HCT116 (cell line): ENCODE data around the gene MOB3C. TPM values are rescaled to one million over a fixed set of nuclear protein-coding genes. Genes with fewer than 3 reads are reported as not detected.

Experiments used
- ATAC-seq: fragments of 200-7000 bp; cut with Tn5 transposase; 2 replicates; pipeline ENCODE4 v1.9.1; 2020; ENCODE audit warnings: mild to moderate bottlenecking, moderate library complexity
- BruUV-seq: library from RNA; stranded (reverse); fragments of 400-500 nt; replicated peaks from 2 replicates; lab custom pipeline; 2021; lab: Mats Ljungman, UMichigan
- CTCF ChIA-PET: fragments of 300-600 bp; sonication (Branson Sonifier 250); formaldehyde crosslinking; loops from one replicate; lab custom pipeline; 2021; ENCODE audit warnings: antibody characterized with exemption; lab: Charles Lee
- POLR2A ChIA-PET: fragments of 300-600, 350-600 bp; sonication (Branson Sonifier 250); formaldehyde crosslinking; loops from one replicate; lab custom pipeline; 2021; ENCODE audit warnings: antibody characterized with exemption; lab: Charles Lee
- RAD21 ChIA-PET, 2 experiments: fragments of 300-600 bp; sonication (Branson Sonifier 250); formaldehyde crosslinking; loops; one replicate each; lab custom pipeline; 2023; ENCODE audit warnings: low total read pairs in 2 of 2; ENCODE audit not compliant: uncharacterized antibody in 2 of 2, unreplicated experiment in 2 of 2, low non-redundant PET in 1 of 2; lab: Charles Lee
- DNase-seq: peaks from one replicate; pipeline ENCODE4 v3.0.0-alpha.2; 2010; ENCODE audit warnings: low read depth, low spot score
- H2AFZ ChIP-seq: fragments of 200-600 bp; shearing (Covaris generic), sonication (generic); 2 replicates; pipeline ENCODE4 v1.6.1; 2017; ENCODE audit warnings: low read depth, mixed run types, mixed read lengths, antibody characterized with exemption, low read length; ENCODE audit not compliant: poor library complexity, severe bottlenecking
- H3K27ac ChIP-seq: 2 replicates; pipeline ENCODE4 v1.5.1; 2012; ENCODE audit warnings: low read depth, low read length
- H3K27me3 ChIP-seq: fragments of 200-600 bp; sonication (generic); 2 replicates; pipeline ENCODE4 v1.6.1; 2016; ENCODE audit warnings: mixed run types, low read length, mixed read lengths; ENCODE audit not compliant: insufficient read depth
- H3K36me3 ChIP-seq, 2 experiments: fragments of 200-500 bp in 1 of 2; fragments of 200-600 bp in 1 of 2; sonication (Bioruptor generic) in 1 of 2; sonication (generic) in 1 of 2; 2 replicates each; pipeline versions ENCODE4 v1.5.1 to v1.6.1; 2014 to 2016; ENCODE audit warnings: low read length in 2 of 2, inconsistent platforms in 1 of 2, mixed read lengths in 1 of 2, mixed run types in 1 of 2; ENCODE audit not compliant: insufficient read depth in 2 of 2, control insufficient read depth in 1 of 2
- H3K4me1 ChIP-seq, 2 experiments: fragments of 200-600 bp in 1 of 2; sonication (generic) in 1 of 2; 2 replicates each; pipeline versions ENCODE4 v1.5.1 to v1.6.1; 2012 to 2017; ENCODE audit warnings: low read length in 2 of 2, inconsistent platforms in 1 of 2, mild to moderate bottlenecking in 1 of 2, mixed read lengths in 1 of 2, mixed run types in 1 of 2, moderate library complexity in 1 of 2; ENCODE audit not compliant: insufficient read depth in 2 of 2, control insufficient read depth in 1 of 2
- H3K4me2 ChIP-seq: fragments of 200-600 bp; sonication (generic); 2 replicates; pipeline ENCODE4 v1.6.1; 2017; ENCODE audit warnings: mixed run types, low read length, mixed read lengths
- H3K4me3 ChIP-seq, 2 experiments: fragments of 200-600 bp in 1 of 2; sonication (generic) in 1 of 2; replicated peaks in 1 of 2; 2 replicates each; pipeline ENCODE4 v1.5.1; 2011 to 2016; ENCODE audit warnings: low read length in 2 of 2, control low read depth in 1 of 2, low read depth in 1 of 2, mild to moderate bottlenecking in 1 of 2, mixed read lengths in 1 of 2, mixed run types in 1 of 2
- H3K79me2 ChIP-seq: fragments of 200-600 bp; sonication (generic); 2 replicates; pipeline ENCODE4 v1.6.1; 2017; ENCODE audit warnings: mild to moderate bottlenecking, mixed run types, low read length, moderate library complexity, mixed read lengths; ENCODE audit not compliant: insufficient read depth
- H3K9ac ChIP-seq: fragments of 200-600 bp; sonication (generic); 2 replicates; pipeline ENCODE4 v1.6.1; 2016; ENCODE audit warnings: low read length, mixed read lengths
- H3K9me2 ChIP-seq: fragments of 200-600 bp; sonication (generic), shearing (Covaris generic); 2 replicates; pipeline ENCODE4 v1.6.1; 2017; ENCODE audit warnings: mixed run types, mild to moderate bottlenecking, moderate library complexity; ENCODE audit not compliant: insufficient read depth
- H3K9me3 ChIP-seq, 2 experiments: fragments of 200-500 bp in 1 of 2; fragments of 200-600 bp in 1 of 2; sonication (Bioruptor generic) in 1 of 2; sonication (generic) in 1 of 2; 2 replicates each; pipeline ENCODE4 v1.6.1; 2014 to 2017; ENCODE audit warnings: low read length in 2 of 2, mixed read lengths in 2 of 2, inconsistent platforms in 1 of 2, low read depth in 1 of 2, mild to moderate bottlenecking in 1 of 2, mixed run types in 1 of 2, moderate library complexity in 1 of 2; ENCODE audit not compliant: control insufficient read depth in 1 of 2, insufficient read depth in 1 of 2
- H4K20me1 ChIP-seq: fragments of 200-600 bp; sonication (generic), shearing (Covaris generic); 2 replicates; pipeline ENCODE4 v1.6.1; 2017; ENCODE audit warnings: mixed run types, mild to moderate bottlenecking, moderate library complexity; ENCODE audit not compliant: insufficient read depth
- CEBPB ChIP-seq: IDR thresholded peaks from 2 replicates; pipeline ENCODE4 v1.6.1; 2012; ENCODE audit warnings: low read depth
- EGR1 ChIP-seq: IDR thresholded peaks from 2 replicates; pipeline ENCODE4 v1.6.1; 2012; ENCODE audit warnings: low read depth
- ELF1 ChIP-seq: IDR thresholded peaks from 2 replicates; pipeline ENCODE4 v1.6.1; 2012; ENCODE audit warnings: low read depth, borderline replicate concordance
- EZH2 ChIP-seq: fragments of 200-600 bp; sonication (generic); IDR thresholded peaks from 2 replicates; pipeline ENCODE4 v1.6.1; 2017; ENCODE audit warnings: antibody characterized with exemption, mixed run types
- EZH2phosphoT487 ChIP-seq: fragments of 200-600 bp; IDR thresholded peaks from 2 replicates; pipeline ENCODE4 v1.6.1; 2018; ENCODE audit warnings: antibody characterized with exemption, borderline replicate concordance
- FOSL1 ChIP-seq: IDR thresholded peaks from 2 replicates; pipeline ENCODE4 v1.6.1; 2012; ENCODE audit warnings: low read depth
- POLR2A ChIP-seq: IDR thresholded peaks from 2 replicates; pipeline ENCODE4 v1.7.0; 2011; ENCODE audit warnings: borderline replicate concordance; ENCODE audit not compliant: insufficient read depth, insufficient read length; ENCODE audit errors: extremely low read depth
- POLR2AphosphoS5 ChIP-seq: IDR thresholded peaks from 2 replicates; pipeline ENCODE4 v1.6.1; 2011; ENCODE audit warnings: mild to moderate bottlenecking, low read depth, low read length, moderate library complexity
- RAD21 ChIP-seq: IDR thresholded peaks from 2 replicates; pipeline ENCODE4 v1.6.1; 2012; ENCODE audit warnings: low read depth, mild to moderate bottlenecking
- SIN3A ChIP-seq: IDR thresholded peaks from 2 replicates; pipeline ENCODE4 v1.6.1; 2012; ENCODE audit warnings: low read depth
- SP1 ChIP-seq: IDR thresholded peaks from 2 replicates; pipeline ENCODE4 v1.6.1; 2012; ENCODE audit warnings: low read depth
- SRF ChIP-seq: IDR thresholded peaks from 2 replicates; pipeline ENCODE4 v1.6.1; 2012; ENCODE audit warnings: low read depth
- TCF7L2 ChIP-seq: IDR thresholded peaks from 2 replicates; pipeline ENCODE4 v1.7.0; 2011; ENCODE audit warnings: borderline replicate concordance, inconsistent platforms; ENCODE audit not compliant: insufficient read depth, insufficient read length; ENCODE audit errors: extremely low read depth
- YY1 ChIP-seq: IDR thresholded peaks from 2 replicates; pipeline ENCODE4 v1.6.1; 2011; ENCODE audit warnings: low read length, low read depth, moderate library complexity, mild to moderate bottlenecking; ENCODE audit not compliant: insufficient replicate concordance; ENCODE audit errors: extremely low read depth
- ZFX ChIP-seq: fragments of 450-650 bp; IDR thresholded peaks from 2 replicates; pipeline ENCODE4 v1.6.1; 2017
- ZNF274 ChIP-seq: fragments of 200-500 bp; sonication (Bioruptor generic); IDR thresholded peaks from 2 replicates; pipeline ENCODE4 v1.6.1; 2014; ENCODE audit warnings: mild to moderate bottlenecking, low read depth, low read length, inconsistent platforms
- intact Hi-C: fragments of 100-400 bp; cut with micrococcal nuclease; formaldehyde crosslinking; loops from 2 replicates; pipeline ENCODE4 v1.10.0; 2022
- total RNA-seq: library from RNA; stranded (reverse); gene quantifications from one replicate; pipeline ENCODE4 v1.2.1, GENCODE V29; 2021; ENCODE audit not compliant: unreplicated experiment
- TF ChIP-seq, protein P1 (sequence below), 3 experiments: fragments of 200-600 bp in 1 of 3; sonication (generic) in 1 of 3; IDR thresholded peaks in 2 of 3; conservative IDR thresholded peaks in 1 of 3; 2 replicates each; pipeline ENCODE4 v1.5.1; 2012 to 2017; ENCODE audit warnings: low read depth in 2 of 3, low read length in 2 of 3, antibody characterized with exemption in 1 of 3, borderline replicate concordance in 1 of 3, control low read depth in 1 of 3, mild to moderate bottlenecking in 1 of 3, mixed read lengths in 1 of 3, mixed run types in 1 of 3, moderate library complexity in 1 of 3; ENCODE audit not compliant: insufficient read depth in 1 of 3
- TF ChIP-seq, protein P2 (sequence below): IDR thresholded peaks from 2 replicates; pipeline ENCODE4 v1.6.1; 2012; ENCODE audit warnings: low read depth

MOB3C gene
- total RNA-seq, 1 experiment from 2014 or later = 5.5 TPM

DNA sequence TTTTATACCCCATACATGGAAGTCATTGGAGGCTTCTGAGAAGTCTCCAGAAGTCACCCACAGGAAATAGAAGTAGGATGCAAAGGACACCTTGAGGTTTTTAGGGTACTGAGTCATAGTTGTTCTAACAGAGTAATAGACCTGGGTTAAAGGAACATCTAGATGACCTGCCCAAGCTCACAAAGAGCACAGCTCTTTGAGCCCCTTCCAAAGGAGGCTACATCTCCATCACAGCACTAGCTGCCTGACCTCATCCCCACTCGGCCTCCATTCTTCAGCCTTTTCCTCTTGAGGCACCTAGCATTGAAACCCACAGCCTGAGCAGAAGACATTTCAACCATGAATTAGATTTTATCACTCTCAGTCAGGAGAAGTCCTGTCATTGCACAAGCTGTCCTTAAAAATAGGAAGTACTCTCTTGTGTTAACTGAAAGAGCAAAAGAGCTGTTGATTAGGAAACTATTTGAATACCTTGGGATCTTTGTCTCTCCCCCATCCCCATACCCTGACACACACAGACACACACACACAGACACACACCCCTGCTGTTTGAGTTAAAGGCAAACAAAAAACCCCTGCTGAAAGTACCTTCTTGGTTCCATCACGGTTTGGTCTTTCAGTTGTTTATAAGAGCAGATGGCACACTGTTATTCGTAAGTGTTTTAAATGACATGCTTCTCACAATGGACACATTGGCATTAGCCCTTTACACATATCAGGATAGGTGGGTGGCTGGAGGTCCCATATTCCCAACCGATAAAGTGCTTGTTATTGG, 34.7 kb downstream of the MOB3C start:
- Histone ChIP-seq H3K27ac (no peak overlapping the region), H3K79me2 (no peaks in the 10 kb centered on the region), H3K4me2 (no peak overlapping the region), H3K9me3 (no peaks in the 10 kb centered on the region), H3K4me1 (no peaks in the 10 kb centered on the region), H4K20me1 (no peaks in the 10 kb centered on the region), H3K9ac (no peak overlapping the region), H3K27me3 (no peaks in the 10 kb centered on the region), H3K4me3 (no peak overlapping the region), H3K9me2 (no peaks in the 10 kb centered on the region), H3K36me3 (peaks cover 16 to 20% of the 10 kb centered on the region in 2 experiments; a peak in 3 of 4 replicates), H2AFZ (no peak overlapping the region)
- RAD21 ChIA-PET = no interaction called here
- TF ChIP-seq SP1 (no peak), SRF (no peak), EZH2 (no peak), ELF1 (no peak), FOSL1 (no peak), CEBPB (no peak), EZH2phosphoT487 (no peak), SIN3A (no peak), POLR2AphosphoS5 (no peak), EGR1 (no peak), TCF7L2 (no peak), ZFX (no peak), RAD21 (no peak), ZNF274 (no peak), POLR2A (no peak), YY1 (no peak)
- TF ChIP-seq, protein P1, sequence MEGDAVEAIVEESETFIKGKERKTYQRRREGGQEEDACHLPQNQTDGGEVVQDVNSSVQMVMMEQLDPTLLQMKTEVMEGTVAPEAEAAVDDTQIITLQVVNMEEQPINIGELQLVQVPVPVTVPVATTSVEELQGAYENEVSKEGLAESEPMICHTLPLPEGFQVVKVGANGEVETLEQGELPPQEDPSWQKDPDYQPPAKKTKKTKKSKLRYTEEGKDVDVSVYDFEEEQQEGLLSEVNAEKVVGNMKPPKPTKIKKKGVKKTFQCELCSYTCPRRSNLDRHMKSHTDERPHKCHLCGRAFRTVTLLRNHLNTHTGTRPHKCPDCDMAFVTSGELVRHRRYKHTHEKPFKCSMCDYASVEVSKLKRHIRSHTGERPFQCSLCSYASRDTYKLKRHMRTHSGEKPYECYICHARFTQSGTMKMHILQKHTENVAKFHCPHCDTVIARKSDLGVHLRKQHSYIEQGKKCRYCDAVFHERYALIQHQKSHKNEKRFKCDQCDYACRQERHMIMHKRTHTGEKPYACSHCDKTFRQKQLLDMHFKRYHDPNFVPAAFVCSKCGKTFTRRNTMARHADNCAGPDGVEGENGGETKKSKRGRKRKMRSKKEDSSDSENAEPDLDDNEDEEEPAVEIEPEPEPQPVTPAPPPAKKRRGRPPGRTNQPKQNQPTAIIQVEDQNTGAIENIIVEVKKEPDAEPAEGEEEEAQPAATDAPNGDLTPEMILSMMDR (IDR thresholded peaks at IDR 0.05 in 2 of 3, conservative IDR thresholded peaks at IDR 0.05 in 1 of 3; ENCODE audit: borderline replicate concordance in 1 of 3, insufficient read depth in 1 of 3, low read depth in 2 of 3, low read length in 2 of 3) = no peak
- TF ChIP-seq, protein P2, sequence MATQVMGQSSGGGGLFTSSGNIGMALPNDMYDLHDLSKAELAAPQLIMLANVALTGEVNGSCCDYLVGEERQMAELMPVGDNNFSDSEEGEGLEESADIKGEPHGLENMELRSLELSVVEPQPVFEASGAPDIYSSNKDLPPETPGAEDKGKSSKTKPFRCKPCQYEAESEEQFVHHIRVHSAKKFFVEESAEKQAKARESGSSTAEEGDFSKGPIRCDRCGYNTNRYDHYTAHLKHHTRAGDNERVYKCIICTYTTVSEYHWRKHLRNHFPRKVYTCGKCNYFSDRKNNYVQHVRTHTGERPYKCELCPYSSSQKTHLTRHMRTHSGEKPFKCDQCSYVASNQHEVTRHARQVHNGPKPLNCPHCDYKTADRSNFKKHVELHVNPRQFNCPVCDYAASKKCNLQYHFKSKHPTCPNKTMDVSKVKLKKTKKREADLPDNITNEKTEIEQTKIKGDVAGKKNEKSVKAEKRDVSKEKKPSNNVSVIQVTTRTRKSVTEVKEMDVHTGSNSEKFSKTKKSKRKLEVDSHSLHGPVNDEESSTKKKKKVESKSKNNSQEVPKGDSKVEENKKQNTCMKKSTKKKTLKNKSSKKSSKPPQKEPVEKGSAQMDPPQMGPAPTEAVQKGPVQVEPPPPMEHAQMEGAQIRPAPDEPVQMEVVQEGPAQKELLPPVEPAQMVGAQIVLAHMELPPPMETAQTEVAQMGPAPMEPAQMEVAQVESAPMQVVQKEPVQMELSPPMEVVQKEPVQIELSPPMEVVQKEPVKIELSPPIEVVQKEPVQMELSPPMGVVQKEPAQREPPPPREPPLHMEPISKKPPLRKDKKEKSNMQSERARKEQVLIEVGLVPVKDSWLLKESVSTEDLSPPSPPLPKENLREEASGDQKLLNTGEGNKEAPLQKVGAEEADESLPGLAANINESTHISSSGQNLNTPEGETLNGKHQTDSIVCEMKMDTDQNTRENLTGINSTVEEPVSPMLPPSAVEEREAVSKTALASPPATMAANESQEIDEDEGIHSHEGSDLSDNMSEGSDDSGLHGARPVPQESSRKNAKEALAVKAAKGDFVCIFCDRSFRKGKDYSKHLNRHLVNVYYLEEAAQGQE = no peak
- BruUV-seq = no TSS peak
- ATAC-seq (no peak), DNase-seq (no peak)
- POLR2A ChIA-PET = no interaction called here
- CTCF ChIA-PET = no interaction called here
- intact Hi-C loops = no loop called here
